SK-N-MC (cell line): ENCODE measurements around the gene MUS81.

Experiments used
- EZH2 ChIP-seq: fragments of 200-600 bp; sonication (generic); IDR thresholded peaks from one replicate; pipeline ENCODE4 v1.6.1; 2017; ENCODE audit warnings: antibody characterized with exemption
- FOXP2 ChIP-seq: optimal IDR thresholded peaks from 2 replicates; pipeline ENCODE3; 2011; ENCODE audit warnings: mild to moderate bottlenecking, moderate library complexity; ENCODE audit not compliant: insufficient read depth; ENCODE audit errors: extremely low read length, control extremely low read depth
- POLR2AphosphoS5 ChIP-seq: IDR thresholded peaks from 2 replicates; pipeline ENCODE4 v1.6.1; 2012; ENCODE audit warnings: mild to moderate bottlenecking, low read depth, low read length, borderline replicate concordance

GRCh38 chr11:65849366-65849765, 10.9 kb upstream of the MUS81 start:
- TF ChIP-seq POLR2AphosphoS5 (no peak), EZH2 (no peak), FOXP2 (no peak)
